Keratinocyte (primary cell): Measurements from ENCODE around the gene ELP5. TPM values are rescaled to one million over a fixed set of nuclear protein-coding genes. Genes with fewer than 3 reads are reported as not detected.

Experiments used
- DNase-seq: peaks from one replicate; pipeline ENCODE4 v3.0.0-alpha.2; 2011; ENCODE audit warnings: low read depth, missing footprints, low spot score
- FAIRE-seq: peaks from 2 replicates; lab custom pipeline; 2011; peaks lifted over from hg19 to GRCh38; lab: Jason Lieb, UNC
- H2AFZ ChIP-seq: 2 replicates; pipeline ENCODE4 v1.6.0; 2012; ENCODE audit warnings: low read length, control low read depth, inconsistent platforms; ENCODE audit not compliant: control insufficient read depth
- H3K27ac ChIP-seq: 2 replicates; pipeline ENCODE4 v1.5.1; 2011; ENCODE audit warnings: low read length; ENCODE audit not compliant: control insufficient read depth, insufficient read depth
- H3K27me3 ChIP-seq: 3 replicates; pipeline ENCODE4 v1.6.0; 2011; ENCODE audit warnings: low read length; ENCODE audit not compliant: control insufficient read depth, insufficient read depth; ENCODE audit errors: extremely low read depth
- H3K36me3 ChIP-seq, 2 experiments: 2 replicates in 1 of 2; 3 replicates in 1 of 2; pipeline ENCODE4 v1.5.1; 2011; ENCODE audit warnings: low read length in 2 of 2, mild to moderate bottlenecking in 1 of 2; ENCODE audit not compliant: control insufficient read depth in 2 of 2, insufficient read depth in 2 of 2; ENCODE audit errors: extremely low read depth in 1 of 2
- H3K4me1 ChIP-seq: 3 replicates; pipeline ENCODE4 v1.5.1; 2011; ENCODE audit warnings: low read length; ENCODE audit not compliant: control insufficient read depth, insufficient read depth; ENCODE audit errors: extremely low read depth
- H3K4me2 ChIP-seq: 3 replicates; pipeline ENCODE4 v1.6.0; 2011; ENCODE audit warnings: low read depth, low read length; ENCODE audit not compliant: control insufficient read depth, insufficient read depth; ENCODE audit errors: extremely low read depth
- H3K4me3 ChIP-seq, 3 experiments: fragments of 200-600 bp in 1 of 3; sonication (generic) in 1 of 3; 2 replicates in 2 of 3; 3 replicates in 1 of 3; pipeline ENCODE4 v1.5.1; 2011 to 2016; ENCODE audit warnings: low read length in 3 of 3, mild to moderate bottlenecking in 3 of 3, control low read depth in 2 of 3, inconsistent platforms in 1 of 3, low read depth in 1 of 3, mixed read lengths in 1 of 3, mixed run types in 1 of 3, moderate library complexity in 1 of 3; ENCODE audit not compliant: control insufficient read depth in 2 of 3, insufficient read depth in 2 of 3; ENCODE audit errors: extremely low read depth in 1 of 3
- H3K79me2 ChIP-seq: 2 replicates; pipeline ENCODE4 v1.6.0; 2012; ENCODE audit warnings: low read length; ENCODE audit not compliant: control insufficient read depth, insufficient read depth
- H3K9ac ChIP-seq: 3 replicates; pipeline ENCODE4 v1.6.0; 2011; ENCODE audit warnings: low read length; ENCODE audit not compliant: control insufficient read depth, insufficient read depth; ENCODE audit errors: extremely low read depth
- H3K9me1 ChIP-seq: 3 replicates; pipeline ENCODE4 v1.6.0; 2011; ENCODE audit warnings: low read length; ENCODE audit not compliant: control insufficient read depth, insufficient read depth; ENCODE audit errors: extremely low read depth
- H3K9me3 ChIP-seq: 2 replicates; pipeline ENCODE4 v1.5.1; 2012; ENCODE audit warnings: low read depth, low read length; ENCODE audit not compliant: control insufficient read depth
- H4K20me1 ChIP-seq: 3 replicates; pipeline ENCODE4 v1.6.0; 2011; ENCODE audit warnings: low read length; ENCODE audit not compliant: control insufficient read depth, insufficient read depth; ENCODE audit errors: extremely low read depth
- CTCF ChIP-seq, 3 experiments: IDR thresholded peaks in 1 of 3; conservative IDR thresholded peaks in 1 of 3; optimal IDR thresholded peaks in 1 of 3; 2 replicates in 2 of 3; 3 replicates in 1 of 3; pipeline versions ENCODE3 to v1.5.1; 2011; ENCODE audit warnings: low read length in 3 of 3, mild to moderate bottlenecking in 3 of 3, moderate library complexity in 2 of 3, control low read depth in 1 of 3, inconsistent platforms in 1 of 3; ENCODE audit not compliant: insufficient read depth in 2 of 3; ENCODE audit errors: extremely low read depth in 1 of 3
- EZH2 ChIP-seq: IDR thresholded peaks from one replicate; pipeline ENCODE4 v1.6.1; 2012; ENCODE audit warnings: inconsistent platforms, mild to moderate bottlenecking, low read length, moderate library complexity
- dilution Hi-C: fragments of 300-500 bp; cut with MboI; formaldehyde crosslinking; loops from one replicate; pipeline ENCODE4 v1.7.0; 2020; ENCODE audit warnings: low sequenced_read_pairs; ENCODE audit not compliant: extremely low pct_ligation_motif_present
- polyA plus RNA-seq, 5 experiments: library from polyadenylated mRNA; depleted of rRNA in 3 of 5; stranded (reverse) in 3 of 5; stranded (forward) in 1 of 5; unstranded in 1 of 5; fragments of >200 nt; gene quantifications; 1 replicate in 1 of 5; 2 replicates in 3 of 5; 3 replicates in 1 of 5; pipeline versions ENCODE4 v1.2.1 to v1.2.3, GENCODE V29; 2011 to 2012; ENCODE audit warnings: missing spikeins in 2 of 5, low read depth in 1 of 5, low replicate concordance in 1 of 5

ELP5 gene
- polyA plus RNA-seq, 1 donor (not counting 4 experiments of a cell fraction or from before 2014, with no cell fraction given) = 19.4 TPM

- Histone ChIP-seq H4K20me1 (peaks cover 2% of the 10 kb centered on the region), H3K4me3 (no peak overlapping the region), H3K4me2 (no peak overlapping the region), H3K27me3 (peaks cover 51% of the 10 kb centered on the region), H3K9ac (no peak overlapping the region), H3K4me1 (peaks cover 14% of the 10 kb centered on the region), H3K27ac (no peak overlapping the region), H3K79me2 (no peaks in the 10 kb centered on the region), H3K9me3 (no peaks in the 10 kb centered on the region), H3K9me1 (no peaks in the 10 kb centered on the region), H3K36me3 (no peaks in the 10 kb centered on the region), H2AFZ (no peak overlapping the region)
- no peak for TF ChIP-seq CTCF (optimal IDR thresholded peaks at IDR 0.05 in 1 of 3, IDR thresholded peaks at IDR 0.05 in 1 of 3, conservative IDR thresholded peaks at IDR 0.05 in 1 of 3; ENCODE audit: extremely low read depth in 1 of 3, insufficient read depth in 2 of 3, low read length in 3 of 3)
- TF ChIP-seq EZH2 = no peak
- dilution Hi-C loops = no loop called here
- DNase-seq (no peak), FAIRE-seq (no peak)
These were observed 37.4 kb downstream of the ELP5 start for GRCh38 chr17:7289256-7290032.

- Histone ChIP-seq H3K27ac (no peak overlapping the region), H4K20me1 (peaks cover 2% of the 10 kb centered on the region), H3K79me2 (no peaks in the 10 kb centered on the region), H3K9me3 (no peaks in the 10 kb centered on the region), H3K27me3 (peaks cover 50% of the 10 kb centered on the region), H3K4me3 (no peak overlapping the region), H3K9me1 (no peaks in the 10 kb centered on the region), H3K4me1 (peaks cover 14% of the 10 kb centered on the region), H3K9ac (no peak overlapping the region), H3K36me3 (no peaks in the 10 kb centered on the region), H2AFZ (no peak overlapping the region), H3K4me2 (no peak overlapping the region)
- FAIRE-seq (no peak), DNase-seq (no peak)
- dilution Hi-C loops = no loop called here
- TF ChIP-seq EZH2 (no peak), CTCF (optimal IDR thresholded peaks at IDR 0.05 in 1 of 3, IDR thresholded peaks at IDR 0.05 in 1 of 3, conservative IDR thresholded peaks at IDR 0.05 in 1 of 3; ENCODE audit: extremely low read depth in 1 of 3, insufficient read depth in 2 of 3, low read length in 3 of 3) (no peak)
These were observed 38.2 kb downstream of the ELP5 start for GRCh38 chr17:7290166-7290565.
